ENCODE results near the gene ARMC8. TPM values are rescaled to one million over a fixed set of nuclear protein-coding genes. Genes with fewer than 3 reads are reported as not detected.

Gene ARMC8
- total and polyA plus RNA-seq, 4 donors = 8.4 to 53.6 (median 22.8) TPM

- Histone ChIP-seq H3K4me1 (ENCODE audit: control insufficient read depth in 4 of 4, insufficient read depth in 4 of 4, low read length in 3 of 4) (no peaks in the 10 kb centered on the region), H3K36me3 (ENCODE audit: control insufficient read depth in 4 of 4, insufficient read depth in 3 of 4, low read depth in 1 of 4, low read length in 3 of 4) (peaks cover 4 to 61% (median 49%) of the 10 kb centered on the region in 4 donors), H3K27ac (ENCODE audit: low read depth in 1 of 2, low read length in 2 of 2) (no peak overlapping the region), H3K4me3 (ENCODE audit: low read depth in 1 of 3, low read length in 3 of 3) (no peak overlapping the region), H3K27me3 (ENCODE audit: control insufficient read depth in 4 of 4, insufficient read depth in 4 of 4, low read length in 3 of 4) (no peaks in the 10 kb centered on the region), H3K9me3 (ENCODE audit: control insufficient read depth in 4 of 4, low read length in 3 of 4) (no peaks in the 10 kb centered on the region), H3K9ac (ENCODE audit: low read depth in 1 of 2, low read length in 2 of 2) (no peak overlapping the region)
- WGBS = 97% methylated on average over 3 of the region's 3 CpGs
- no peak for DNase-seq (ENCODE audit: low spot score)
- TF ChIP-seq, protein P1, sequence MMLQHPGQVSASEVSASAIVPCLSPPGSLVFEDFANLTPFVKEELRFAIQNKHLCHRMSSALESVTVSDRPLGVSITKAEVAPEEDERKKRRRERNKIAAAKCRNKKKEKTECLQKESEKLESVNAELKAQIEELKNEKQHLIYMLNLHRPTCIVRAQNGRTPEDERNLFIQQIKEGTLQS (IDR thresholded peaks at IDR 0.05) = no peak
- TF ChIP-seq SP1 (IDR thresholded peaks at IDR 0.05) (no peak), CTCF (IDR thresholded peaks at IDR 0.05; ENCODE audit: low read depth, low read length, missing input control) (no peak), RAD21 (IDR thresholded peaks at IDR 0.05) (no peak), HNF4A (conservative IDR thresholded peaks at IDR 0.05) (no peak), FOXA1 (IDR thresholded peaks at IDR 0.05) (no peak), TAF1 (conservative IDR thresholded peaks at IDR 0.05) (no peak), GABPA (IDR thresholded peaks at IDR 0.05 in 1 of 2, conservative IDR thresholded peaks at IDR 0.05 in 1 of 2) (no peak)
- TF ChIP-seq, protein P2, sequence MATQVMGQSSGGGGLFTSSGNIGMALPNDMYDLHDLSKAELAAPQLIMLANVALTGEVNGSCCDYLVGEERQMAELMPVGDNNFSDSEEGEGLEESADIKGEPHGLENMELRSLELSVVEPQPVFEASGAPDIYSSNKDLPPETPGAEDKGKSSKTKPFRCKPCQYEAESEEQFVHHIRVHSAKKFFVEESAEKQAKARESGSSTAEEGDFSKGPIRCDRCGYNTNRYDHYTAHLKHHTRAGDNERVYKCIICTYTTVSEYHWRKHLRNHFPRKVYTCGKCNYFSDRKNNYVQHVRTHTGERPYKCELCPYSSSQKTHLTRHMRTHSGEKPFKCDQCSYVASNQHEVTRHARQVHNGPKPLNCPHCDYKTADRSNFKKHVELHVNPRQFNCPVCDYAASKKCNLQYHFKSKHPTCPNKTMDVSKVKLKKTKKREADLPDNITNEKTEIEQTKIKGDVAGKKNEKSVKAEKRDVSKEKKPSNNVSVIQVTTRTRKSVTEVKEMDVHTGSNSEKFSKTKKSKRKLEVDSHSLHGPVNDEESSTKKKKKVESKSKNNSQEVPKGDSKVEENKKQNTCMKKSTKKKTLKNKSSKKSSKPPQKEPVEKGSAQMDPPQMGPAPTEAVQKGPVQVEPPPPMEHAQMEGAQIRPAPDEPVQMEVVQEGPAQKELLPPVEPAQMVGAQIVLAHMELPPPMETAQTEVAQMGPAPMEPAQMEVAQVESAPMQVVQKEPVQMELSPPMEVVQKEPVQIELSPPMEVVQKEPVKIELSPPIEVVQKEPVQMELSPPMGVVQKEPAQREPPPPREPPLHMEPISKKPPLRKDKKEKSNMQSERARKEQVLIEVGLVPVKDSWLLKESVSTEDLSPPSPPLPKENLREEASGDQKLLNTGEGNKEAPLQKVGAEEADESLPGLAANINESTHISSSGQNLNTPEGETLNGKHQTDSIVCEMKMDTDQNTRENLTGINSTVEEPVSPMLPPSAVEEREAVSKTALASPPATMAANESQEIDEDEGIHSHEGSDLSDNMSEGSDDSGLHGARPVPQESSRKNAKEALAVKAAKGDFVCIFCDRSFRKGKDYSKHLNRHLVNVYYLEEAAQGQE (IDR thresholded peaks at IDR 0.05) = no peak
Measured at GRCh38 chr3:138289701-138290100, 102.6 kb downstream of the ARMC8 start.

- no peak overlapping the region for H3K27ac ChIP-seq (ENCODE audit: low read depth in 1 of 2, low read length in 2 of 2)
- H3K4me1 ChIP-seq (ENCODE audit: control insufficient read depth in 4 of 4, insufficient read depth in 4 of 4, low read length in 3 of 4) = no peaks in the 10 kb centered on the region
- no peak overlapping the region for H3K4me3 ChIP-seq (ENCODE audit: low read depth in 1 of 3, low read length in 3 of 3)
- no peaks in the 10 kb centered on the region for H3K9me3 ChIP-seq (ENCODE audit: control insufficient read depth in 4 of 4, low read length in 3 of 4)
- H3K27me3 ChIP-seq (ENCODE audit: control insufficient read depth in 4 of 4, insufficient read depth in 4 of 4, low read length in 3 of 4) = no peaks in the 10 kb centered on the region
- no peak overlapping the region for H3K9ac ChIP-seq (ENCODE audit: low read depth in 1 of 2, low read length in 2 of 2)
- TF ChIP-seq FOXA2 (IDR thresholded peaks at IDR 0.05) (no peak), JUND (IDR thresholded peaks at IDR 0.05) (no peak)
- TF ChIP-seq, protein P1 (IDR thresholded peaks at IDR 0.05) = no peak
- TF ChIP-seq, protein P3, sequence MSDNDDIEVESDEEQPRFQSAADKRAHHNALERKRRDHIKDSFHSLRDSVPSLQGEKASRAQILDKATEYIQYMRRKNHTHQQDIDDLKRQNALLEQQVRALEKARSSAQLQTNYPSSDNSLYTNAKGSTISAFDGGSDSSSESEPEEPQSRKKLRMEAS (IDR thresholded peaks at IDR 0.05) = no peak
- WGBS = 98% methylated on average over 1 of the region's 1 CpG
- H3K36me3 ChIP-seq (ENCODE audit: control insufficient read depth in 4 of 4, insufficient read depth in 3 of 4, low read depth in 1 of 4, low read length in 3 of 4) = peaks cover 0 to 30% (median 25%) of the 10 kb centered on the region in 4 donors
- no peak for DNase-seq (ENCODE audit: low spot score)
Measured at GRCh38 chr3:138296639-138297038, 109.5 kb downstream of the ARMC8 start.

All from liver (tissue), 9 donors.